ENCODE data around the gene SAMD13.

GRCh38 chr1:84398175-84399155, 97.0 kb downstream of the SAMD13 start, which contains the start of gene DNASE2B:
- TF ChIP-seq, protein P1, sequence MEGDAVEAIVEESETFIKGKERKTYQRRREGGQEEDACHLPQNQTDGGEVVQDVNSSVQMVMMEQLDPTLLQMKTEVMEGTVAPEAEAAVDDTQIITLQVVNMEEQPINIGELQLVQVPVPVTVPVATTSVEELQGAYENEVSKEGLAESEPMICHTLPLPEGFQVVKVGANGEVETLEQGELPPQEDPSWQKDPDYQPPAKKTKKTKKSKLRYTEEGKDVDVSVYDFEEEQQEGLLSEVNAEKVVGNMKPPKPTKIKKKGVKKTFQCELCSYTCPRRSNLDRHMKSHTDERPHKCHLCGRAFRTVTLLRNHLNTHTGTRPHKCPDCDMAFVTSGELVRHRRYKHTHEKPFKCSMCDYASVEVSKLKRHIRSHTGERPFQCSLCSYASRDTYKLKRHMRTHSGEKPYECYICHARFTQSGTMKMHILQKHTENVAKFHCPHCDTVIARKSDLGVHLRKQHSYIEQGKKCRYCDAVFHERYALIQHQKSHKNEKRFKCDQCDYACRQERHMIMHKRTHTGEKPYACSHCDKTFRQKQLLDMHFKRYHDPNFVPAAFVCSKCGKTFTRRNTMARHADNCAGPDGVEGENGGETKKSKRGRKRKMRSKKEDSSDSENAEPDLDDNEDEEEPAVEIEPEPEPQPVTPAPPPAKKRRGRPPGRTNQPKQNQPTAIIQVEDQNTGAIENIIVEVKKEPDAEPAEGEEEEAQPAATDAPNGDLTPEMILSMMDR (IDR thresholded peaks at IDR 0.05) = no peak
- no peak for TF ChIP-seq POLR2A (IDR thresholded peaks at IDR 0.05)
